LoVo (cell line): ENCODE measurements around the gene KCTD21.

Experiments
- DNase-seq: peaks from one replicate; pipeline ENCODE4 v3.0.0-alpha.2; 2016; ENCODE audit warnings: low spot score

The KCTD21 gene

GRCh38 chr11:78200553-78200952, 12.1 kb upstream of the KCTD21 start:
- no peak for DNase-seq

- no peak for DNase-seq
These were observed 11.6 kb upstream of the KCTD21 start for GRCh38 chr11:78200061-78200460.

DNA sequence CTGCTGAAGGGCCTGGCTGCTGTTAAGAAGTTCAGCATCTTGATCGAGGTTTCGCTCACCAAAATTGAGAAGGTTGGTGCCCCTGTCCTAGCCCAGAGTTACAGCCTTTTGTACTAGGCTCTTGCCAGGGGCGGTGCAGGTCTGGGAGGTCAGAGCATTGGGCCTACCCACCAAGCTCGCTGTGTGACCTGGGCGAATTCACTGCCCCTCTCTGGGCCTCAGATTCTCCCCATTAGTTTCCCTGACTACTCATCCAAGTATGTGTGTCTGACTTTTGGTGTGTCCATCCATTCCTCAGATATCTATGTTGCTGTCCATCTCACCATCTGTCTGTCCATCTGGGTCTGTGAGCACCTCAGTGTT, 11.2 kb upstream of the KCTD21 start:
- no peak for DNase-seq

GRCh38 chr11:78199015-78199652, 10.7 kb upstream of the KCTD21 start:
- DNase-seq = no peak

DNA sequence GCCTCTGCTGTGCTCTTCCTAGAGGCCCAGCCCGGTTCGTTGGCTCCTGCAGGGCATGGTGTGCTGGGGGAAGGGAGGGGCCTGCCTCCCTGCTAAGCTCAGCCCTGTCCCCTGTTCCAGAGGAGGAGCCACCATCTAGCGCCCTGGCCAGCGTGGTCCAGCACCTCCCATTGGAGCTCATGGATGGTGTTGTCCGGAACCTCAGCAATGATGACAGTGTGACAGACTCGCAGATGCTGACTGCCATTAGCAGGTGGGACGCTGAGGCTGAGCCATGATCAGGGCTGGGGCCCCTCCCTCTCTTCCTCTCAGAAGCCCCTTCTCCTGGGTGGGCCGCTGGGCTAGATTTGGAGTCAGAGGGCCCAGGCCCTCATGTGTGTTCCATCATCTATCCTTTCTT, 9.4 kb upstream of the KCTD21 start:
- DNase-seq = no peak

DNA sequence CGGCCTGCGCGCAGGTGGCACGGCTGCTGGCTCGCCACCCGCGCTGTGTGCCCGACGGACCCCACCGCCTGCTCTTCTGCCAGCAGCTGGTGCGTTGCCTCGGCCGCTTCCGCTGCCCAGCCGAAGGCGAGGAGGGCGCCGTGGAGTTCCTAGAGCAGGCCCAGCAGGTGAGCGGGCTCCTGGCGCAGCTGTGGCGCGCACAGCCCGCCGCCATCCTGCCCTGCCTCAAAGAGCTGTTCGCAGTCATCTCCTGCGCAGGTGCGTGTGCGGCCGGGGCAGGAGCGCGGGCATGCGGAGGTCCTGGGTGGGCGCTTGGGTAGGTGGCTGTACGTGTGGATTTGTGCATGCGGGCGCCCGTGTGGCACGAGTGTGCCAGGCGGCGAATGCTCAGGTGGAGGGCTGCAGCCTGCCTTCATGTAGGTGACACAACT, 8.2 kb upstream of the KCTD21 start:
- no peak for DNase-seq

DNA sequence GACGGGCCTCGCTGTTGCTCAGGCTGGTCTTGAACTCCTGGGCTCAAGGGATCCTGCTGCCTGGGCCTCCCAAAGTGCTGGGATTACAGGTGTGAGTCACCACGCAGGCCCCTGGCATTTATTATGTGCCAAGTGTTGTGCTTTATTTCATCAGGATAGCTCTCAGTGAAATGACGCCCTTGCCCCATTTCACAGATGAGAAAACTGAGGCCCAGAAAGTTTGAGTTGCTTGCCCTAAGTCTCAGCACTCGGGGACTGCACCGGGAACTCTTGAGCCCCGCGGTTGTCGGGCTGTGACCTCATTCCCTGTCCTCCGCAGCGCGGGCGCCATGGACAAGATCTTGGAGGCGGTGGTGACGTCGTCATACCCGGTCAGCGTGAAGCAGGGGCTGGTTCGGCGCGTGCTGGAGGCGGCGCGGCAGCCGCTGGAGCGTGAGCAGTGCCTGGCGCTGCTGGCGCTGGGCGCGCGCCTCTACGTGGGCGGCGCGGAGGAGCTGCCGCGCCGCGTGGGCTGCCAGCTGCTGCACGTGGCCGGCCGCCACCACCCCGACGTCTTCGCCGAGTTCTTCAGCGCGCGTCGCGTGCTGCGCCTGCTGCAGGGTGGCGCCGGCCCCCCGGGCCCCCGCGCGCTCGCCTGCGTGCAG, 7.6 kb upstream of the KCTD21 start:
- no peak for DNase-seq

DNA sequence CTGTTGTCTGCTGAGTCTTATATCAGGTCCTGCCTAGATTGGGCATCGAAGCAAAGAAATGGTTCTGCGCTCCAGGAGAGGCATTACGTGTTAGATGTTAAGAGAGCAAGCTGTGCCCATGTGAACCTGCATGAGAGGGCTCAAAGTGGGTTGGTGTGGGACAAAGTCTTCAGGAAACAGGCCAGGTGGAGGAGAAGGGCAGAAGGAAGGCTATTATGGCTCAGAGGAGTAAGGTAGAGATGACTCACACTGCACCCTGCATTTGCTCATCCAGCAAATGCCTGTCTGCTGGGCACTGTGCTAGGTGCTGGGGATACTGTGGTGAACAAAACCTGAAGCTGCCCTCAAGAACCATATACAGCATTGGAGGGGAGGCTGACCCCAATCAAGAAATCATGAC, 6.1 kb upstream of the KCTD21 start:
- no peak for DNase-seq

- no peak for DNase-seq
These were observed 5.4 kb upstream of the KCTD21 start for GRCh38 chr11:78193806-78194205.

DNA sequence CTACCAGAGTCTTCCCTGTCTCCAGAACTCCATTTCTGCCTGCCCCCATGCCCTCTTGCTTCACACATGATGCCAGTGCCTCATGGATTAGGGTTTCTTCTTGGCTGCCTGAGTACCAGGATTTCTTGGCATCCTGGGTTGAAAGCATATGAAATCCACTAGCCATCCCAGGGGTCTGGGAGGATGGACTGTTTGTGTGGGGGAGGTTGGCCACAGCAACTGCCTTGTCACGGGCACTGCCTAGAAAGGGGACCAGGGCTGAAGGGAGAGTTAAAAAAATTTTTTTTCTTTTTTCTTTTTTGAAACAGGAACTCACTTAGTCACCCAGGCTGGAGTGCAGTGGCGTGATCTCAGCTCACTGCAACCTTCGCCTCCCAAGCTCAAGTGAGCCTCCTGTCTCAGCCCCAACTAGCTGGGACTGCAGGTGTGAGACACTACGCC, 4.5 kb upstream of the KCTD21 start:
- DNase-seq = no peak

GRCh38 chr11:78192223-78192719, 3.8 kb upstream of the KCTD21 start:
- DNase-seq = no peak

GRCh38 chr11:78190871-78191538, 2.6 kb upstream of the KCTD21 start:
- no peak for DNase-seq

DNA sequence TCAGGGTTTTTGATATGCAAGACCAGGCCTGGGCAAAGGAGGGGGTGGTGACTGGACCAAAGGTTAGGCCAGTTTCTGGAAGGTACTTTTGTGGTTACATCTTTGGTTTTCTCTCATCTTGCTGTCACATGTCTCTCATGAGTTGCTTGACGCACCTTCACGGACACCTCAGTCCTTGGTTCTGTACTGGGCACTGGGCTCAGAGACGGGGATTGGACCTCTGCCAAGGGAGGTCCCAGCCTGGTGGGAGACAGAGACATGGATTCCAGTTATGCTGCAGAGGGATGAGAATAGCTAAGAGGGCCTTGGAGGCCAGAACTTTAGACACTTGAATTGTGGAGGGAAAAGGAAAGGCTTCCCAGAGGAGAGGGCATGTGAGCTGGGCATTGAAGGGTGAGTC, 1.9 kb upstream of the KCTD21 start:
- DNase-seq = no peak

- DNase-seq = no peak
These were observed 1.4 kb upstream of the KCTD21 start for GRCh38 chr11:78189851-78190250.

GRCh38 chr11:78189174-78189724, 823 bp upstream of the KCTD21 start:
- DNase-seq = no peak

GRCh38 chr11:78187366-78188285, 800 bp downstream of the KCTD21 start:
- no peak for DNase-seq

DNA sequence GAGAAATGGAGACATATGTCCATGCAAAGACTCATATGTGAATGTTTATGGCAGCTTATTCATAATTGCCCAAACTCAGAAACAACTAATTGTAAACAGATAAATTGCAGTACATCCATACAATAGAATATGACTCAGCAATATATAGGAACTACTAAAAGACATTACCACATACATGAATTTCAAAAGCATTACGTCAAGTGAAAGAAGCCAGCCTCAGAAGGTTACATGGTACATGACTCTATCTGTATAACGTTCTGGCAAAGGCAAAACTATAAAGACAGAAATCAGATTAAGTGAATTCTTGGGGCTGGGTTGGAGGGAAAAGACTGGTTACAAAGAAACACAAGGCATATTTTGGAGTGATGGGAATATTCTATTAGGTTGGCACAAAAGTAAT, 7.2 kb downstream of the KCTD21 start:
- no peak for DNase-seq

DNA sequence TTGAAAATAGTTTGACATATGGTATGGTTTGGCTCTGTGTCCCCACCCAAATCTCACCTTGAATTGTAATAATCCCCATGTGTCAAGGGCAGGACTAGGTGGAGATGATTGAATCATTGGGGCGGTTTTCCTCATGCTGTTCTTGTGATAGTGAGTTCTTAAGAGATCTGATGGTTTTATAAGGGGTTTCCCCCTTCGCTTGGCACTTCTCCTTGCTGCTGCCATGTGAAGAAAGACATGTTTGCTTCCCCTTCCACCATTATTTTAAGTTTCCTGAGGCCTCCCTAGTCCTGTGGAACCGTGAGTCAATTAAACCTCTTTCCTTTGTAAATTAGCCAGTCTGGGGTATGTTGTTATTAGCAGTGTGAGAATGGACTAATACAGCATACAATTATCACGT, 7.7 kb downstream of the KCTD21 start:
- DNase-seq = no peak

DNA sequence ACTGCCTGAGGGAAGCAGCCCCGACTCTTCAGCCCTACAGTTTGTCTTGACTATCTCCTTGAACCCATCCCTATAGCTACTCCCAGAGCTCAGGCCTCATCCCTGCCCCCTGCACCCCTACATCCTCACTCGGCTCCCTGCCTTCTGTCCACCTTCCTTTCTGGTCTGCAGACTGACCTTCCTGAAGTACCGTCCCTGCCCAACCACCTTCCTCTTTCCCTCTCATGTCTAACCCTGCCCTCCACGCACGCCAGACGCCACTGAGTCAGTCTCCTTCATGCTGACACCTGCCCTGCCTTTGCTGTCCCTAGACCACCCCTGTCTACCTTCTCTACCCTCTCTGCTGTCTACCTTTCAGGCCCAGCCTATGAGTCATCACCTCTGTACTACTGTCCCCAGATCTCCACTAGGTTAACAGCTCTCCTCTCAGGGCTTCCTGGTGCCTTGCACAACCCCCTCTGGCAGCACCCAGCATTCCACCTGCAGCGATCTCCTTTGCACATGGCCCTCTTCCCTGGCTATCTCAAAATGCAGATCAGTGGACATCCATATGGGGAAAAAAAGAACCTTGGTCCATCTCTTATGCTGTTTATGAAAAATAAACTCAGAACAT, 8.9 kb downstream of the KCTD21 start:
- no peak for DNase-seq

- no peak for DNase-seq
These were observed 11.2 kb downstream of the KCTD21 start for GRCh38 chr11:78177216-78177615.

DNA sequence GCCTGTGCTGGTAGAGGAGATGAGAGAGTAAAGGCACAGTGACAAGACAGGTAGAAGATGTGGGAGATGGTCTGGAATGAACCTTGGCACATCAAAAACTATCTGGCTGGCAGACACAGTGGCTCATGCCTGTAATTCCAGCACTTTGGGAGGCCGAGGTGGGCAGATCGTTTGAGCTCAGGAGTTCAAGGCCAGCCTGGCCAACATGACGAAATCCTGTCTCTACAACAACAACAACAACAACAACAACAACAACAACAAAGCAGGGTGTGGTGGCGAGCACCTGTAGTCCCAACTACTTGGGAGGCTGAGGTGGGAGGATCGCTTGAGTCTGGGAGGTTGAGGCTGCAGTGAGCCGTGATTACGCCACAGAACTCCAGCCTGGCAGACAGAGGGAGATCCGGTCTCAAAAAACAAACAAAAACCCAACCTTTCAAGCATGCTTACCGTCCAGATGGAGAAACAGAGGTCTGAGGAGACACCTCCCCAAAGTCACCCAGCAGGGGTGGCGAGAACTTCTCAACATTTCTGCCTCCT, 11.8 kb downstream of the KCTD21 start:
- DNase-seq = no peak
